PC-3 (cell line): ENCODE results near the gene PRKAR1B. TPM values are rescaled to one million over a fixed set of nuclear protein-coding genes. Genes with fewer than 3 reads are reported as not detected.

Source experiments
- ATAC-seq: fragments of 200-7000 bp; cut with Tn5 transposase; 2 replicates; pipeline ENCODE4 v1.9.1; 2020; ENCODE audit warnings: mild to moderate bottlenecking, moderate library complexity
- BruUV-seq: library from RNA; stranded (reverse); fragments of 400-500 nt; replicated peaks from 2 replicates; lab custom pipeline; 2021; lab: Mats Ljungman, UMichigan
- CTCF ChIA-PET: fragments of 300-600 bp; sonication (Branson Sonifier 250); formaldehyde crosslinking; loops from one replicate; lab custom pipeline; 2022; ENCODE audit warnings: antibody characterized with exemption; lab: Charles Lee
- POLR2A ChIA-PET: fragments of 300-600 bp; sonication (Branson Sonifier 250); formaldehyde crosslinking; loops from one replicate; lab custom pipeline; 2022; ENCODE audit warnings: antibody characterized with exemption; ENCODE audit not compliant: unreplicated experiment; lab: Charles Lee
- DNase-seq: peaks from one replicate; pipeline ENCODE4 v3.0.0-alpha.2; 2015
- H2AFZ ChIP-seq: fragments of 300-600 bp; sonication (generic); 2 replicates; pipeline ENCODE4 v1.6.0; 2016; ENCODE audit warnings: antibody characterized with exemption, low read length
- H3F3A ChIP-seq: fragments of 300-600 bp; sonication (generic); one replicate; pipeline ENCODE4 v1.6.0; 2017; ENCODE audit warnings: antibody characterized with exemption, low read length, control low read depth, mild to moderate bottlenecking; ENCODE audit not compliant: unreplicated experiment
- H3K27ac ChIP-seq: fragments of 300-600 bp; sonication (generic); 2 replicates; pipeline ENCODE4 v1.5.1; 2016; ENCODE audit warnings: mild to moderate bottlenecking, low read length
- H3K27me3 ChIP-seq: fragments of 300-600 bp; sonication (generic); 2 replicates; pipeline ENCODE4 v1.6.1; 2016; ENCODE audit warnings: low read length, mixed read lengths
- H3K36me3 ChIP-seq: fragments of 300-600 bp; sonication (generic); 2 replicates; pipeline ENCODE4 v1.6.1; 2016; ENCODE audit warnings: low read depth, mixed run types, low read length, mixed read lengths
- H3K4me1 ChIP-seq: fragments of 300-600 bp; sonication (generic); 2 replicates; pipeline ENCODE4 v1.5.1; 2016; ENCODE audit warnings: low read length; ENCODE audit not compliant: insufficient read depth
- H3K4me2 ChIP-seq: fragments of 300-600 bp; sonication (generic); 2 replicates; pipeline ENCODE4 v1.6.0; 2016; ENCODE audit warnings: low read length
- H3K4me3 ChIP-seq: fragments of 300-600 bp; sonication (generic); 2 replicates; pipeline ENCODE4 v1.5.1; 2016; ENCODE audit warnings: mild to moderate bottlenecking, low read length, mixed read lengths
- H3K79me2 ChIP-seq: fragments of 300-600 bp; sonication (generic); 2 replicates; pipeline ENCODE4 v1.6.1; 2017; ENCODE audit warnings: low read length, mixed read lengths
- H3K9ac ChIP-seq: fragments of 300-600 bp; sonication (generic); 2 replicates; pipeline ENCODE4 v1.6.0; 2016; ENCODE audit warnings: mild to moderate bottlenecking, low read length
- H3K9me2 ChIP-seq: fragments of 300-600 bp; sonication (generic); replicated peaks from 2 replicates; pipeline ENCODE4 v1.6.1; 2016; ENCODE audit warnings: mixed run types, low read length, mixed read lengths
- H3K9me3 ChIP-seq: fragments of 300-600 bp; sonication (generic); 2 replicates; pipeline ENCODE4 v1.6.1; 2016; ENCODE audit warnings: low read length, mixed read lengths
- H4K20me1 ChIP-seq: fragments of 300-600 bp; sonication (generic); 2 replicates; pipeline ENCODE4 v1.6.1; 2016; ENCODE audit warnings: low read length, mixed read lengths
- EZH2 ChIP-seq: fragments of 300-600 bp; sonication (generic); IDR thresholded peaks from one replicate; pipeline ENCODE4 v1.6.1; 2017; ENCODE audit warnings: antibody characterized with exemption, mild to moderate bottlenecking, low read length; ENCODE audit not compliant: unreplicated experiment
- EZH2phosphoT487 ChIP-seq: fragments of 300-600 bp; sonication (generic); IDR thresholded peaks from 2 replicates; pipeline ENCODE4 v1.6.1; 2018; ENCODE audit warnings: mild to moderate bottlenecking, antibody characterized with exemption, low read length, borderline replicate concordance
- intact Hi-C: fragments of 100-400 bp; cut with micrococcal nuclease; formaldehyde crosslinking; loops from 2 replicates; pipeline ENCODE4 v1.9.0; 2023
- total RNA-seq: library from RNA; depleted of rRNA; stranded (reverse); fragments of >200 nt; gene quantifications from 2 replicates; pipeline ENCODE4 v1.2.3, GENCODE V29; 2014
- TF ChIP-seq, protein P1 (sequence below): fragments of 300-600 bp; sonication (generic); conservative IDR thresholded peaks from 2 replicates; pipeline ENCODE4 v1.5.1; 2017; ENCODE audit warnings: antibody characterized with exemption, low read depth, mild to moderate bottlenecking, low read length

Gene PRKAR1B
- total RNA-seq, 1 experiment from 2014 or later = 15.6 TPM

DNA sequence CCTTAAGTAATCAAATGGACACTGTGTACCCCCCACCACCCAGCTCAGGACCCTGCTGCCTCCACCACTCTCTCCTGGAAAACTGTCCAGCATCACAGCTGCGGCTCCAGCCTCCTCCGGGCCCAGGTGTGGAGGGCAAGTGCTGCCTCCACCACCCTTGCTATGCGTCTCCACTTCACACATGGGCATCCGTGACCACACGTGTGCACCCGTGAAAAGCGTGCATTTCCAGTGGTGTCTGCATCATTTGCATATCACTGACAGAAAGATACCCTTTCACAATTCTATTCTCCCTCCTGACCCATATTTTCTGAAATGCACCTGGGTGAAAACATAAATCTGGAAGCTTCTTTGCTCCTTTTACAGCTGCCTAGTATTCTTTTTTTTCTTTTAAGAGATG lies 117.7 kb downstream of the PRKAR1B start:
- H3K9me3 ChIP-seq = no peaks in the 10 kb centered on the region
- no peaks in the 10 kb centered on the region for H3K36me3 ChIP-seq
- no peaks in the 10 kb centered on the region for H3F3A ChIP-seq
- H3K4me2 ChIP-seq = no peak overlapping the region
- no peaks in the 10 kb centered on the region for H3K4me1 ChIP-seq
- no peaks in the 10 kb centered on the region for H3K9me2 ChIP-seq
- no peak for ATAC-seq
- intact Hi-C loops = no loop called here
- H3K9ac ChIP-seq = no peak overlapping the region
- DNase-seq = no peak
- H4K20me1 ChIP-seq = no peaks in the 10 kb centered on the region
- H3K4me3 ChIP-seq = no peak overlapping the region
- TF ChIP-seq, protein P1, sequence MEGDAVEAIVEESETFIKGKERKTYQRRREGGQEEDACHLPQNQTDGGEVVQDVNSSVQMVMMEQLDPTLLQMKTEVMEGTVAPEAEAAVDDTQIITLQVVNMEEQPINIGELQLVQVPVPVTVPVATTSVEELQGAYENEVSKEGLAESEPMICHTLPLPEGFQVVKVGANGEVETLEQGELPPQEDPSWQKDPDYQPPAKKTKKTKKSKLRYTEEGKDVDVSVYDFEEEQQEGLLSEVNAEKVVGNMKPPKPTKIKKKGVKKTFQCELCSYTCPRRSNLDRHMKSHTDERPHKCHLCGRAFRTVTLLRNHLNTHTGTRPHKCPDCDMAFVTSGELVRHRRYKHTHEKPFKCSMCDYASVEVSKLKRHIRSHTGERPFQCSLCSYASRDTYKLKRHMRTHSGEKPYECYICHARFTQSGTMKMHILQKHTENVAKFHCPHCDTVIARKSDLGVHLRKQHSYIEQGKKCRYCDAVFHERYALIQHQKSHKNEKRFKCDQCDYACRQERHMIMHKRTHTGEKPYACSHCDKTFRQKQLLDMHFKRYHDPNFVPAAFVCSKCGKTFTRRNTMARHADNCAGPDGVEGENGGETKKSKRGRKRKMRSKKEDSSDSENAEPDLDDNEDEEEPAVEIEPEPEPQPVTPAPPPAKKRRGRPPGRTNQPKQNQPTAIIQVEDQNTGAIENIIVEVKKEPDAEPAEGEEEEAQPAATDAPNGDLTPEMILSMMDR = no peak
- TF ChIP-seq EZH2phosphoT487 = no peak
- no peak for TF ChIP-seq EZH2
- BruUV-seq = no TSS peak
- no peaks in the 10 kb centered on the region for H3K79me2 ChIP-seq
- no peak overlapping the region for H2AFZ ChIP-seq
- ChIA-PET POLR2A (no interaction called here), CTCF (no interaction called here)
- no peaks in the 10 kb centered on the region for H3K27me3 ChIP-seq
- no peak overlapping the region for H3K27ac ChIP-seq

DNA sequence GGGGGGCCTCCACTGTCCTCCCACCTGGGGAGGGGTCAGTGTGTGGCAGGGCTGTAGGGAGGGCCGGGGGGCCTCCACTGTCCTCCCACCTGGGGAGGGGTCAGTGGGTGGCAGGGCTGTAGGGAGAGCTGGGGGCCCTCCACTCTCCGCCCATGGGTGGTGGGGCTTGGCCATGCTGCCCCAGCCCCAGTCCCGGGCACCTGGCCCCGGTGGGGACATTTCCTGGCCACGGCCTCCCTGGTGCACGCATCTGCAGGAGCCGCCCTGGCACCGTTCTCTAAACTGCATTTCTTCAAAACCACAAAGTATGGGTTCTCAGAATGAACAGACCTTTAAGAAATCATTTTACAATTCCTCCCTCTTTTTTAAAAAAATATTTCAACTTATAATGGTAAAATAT lies 118.1 kb downstream of the PRKAR1B start:
- Histone ChIP-seq H3K36me3 (no peaks in the 10 kb centered on the region), H3F3A (no peaks in the 10 kb centered on the region), H3K9ac (no peak overlapping the region), H3K9me2 (no peaks in the 10 kb centered on the region), H3K4me3 (no peak overlapping the region), H3K4me1 (no peaks in the 10 kb centered on the region), H3K4me2 (no peak overlapping the region), H4K20me1 (no peaks in the 10 kb centered on the region), H3K79me2 (no peaks in the 10 kb centered on the region), H2AFZ (no peak overlapping the region), H3K9me3 (no peaks in the 10 kb centered on the region), H3K27me3 (no peaks in the 10 kb centered on the region), H3K27ac (no peak overlapping the region)
- intact Hi-C loops = no loop called here
- ChIA-PET CTCF (no interaction called here), POLR2A (no interaction called here)
- no TSS peak for BruUV-seq
- TF ChIP-seq, protein P1 = no peak
- TF ChIP-seq EZH2phosphoT487 (no peak), EZH2 (no peak)
- DNase-seq (no peak), ATAC-seq (no peak)

DNA sequence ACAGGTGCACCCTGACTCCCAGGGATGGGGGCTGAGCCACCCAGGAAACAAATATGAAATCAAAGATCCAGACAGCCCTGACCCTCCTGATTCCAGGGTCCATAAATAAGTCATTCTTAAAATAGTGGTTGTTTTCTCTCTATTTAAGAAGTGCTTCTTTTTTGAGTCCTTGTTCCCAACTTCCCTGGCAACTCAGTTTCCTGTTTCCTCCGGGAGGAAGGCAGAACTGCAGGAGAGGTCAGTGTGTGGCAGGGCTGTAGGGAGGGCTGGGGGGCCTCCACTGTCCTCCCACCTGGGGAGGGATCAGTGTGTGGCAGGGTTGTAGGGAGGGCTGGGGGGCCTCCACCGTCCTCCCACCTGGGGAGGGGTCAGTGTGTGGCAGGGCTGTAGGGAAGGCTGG lies 118.7 kb downstream of the PRKAR1B start:
- no TSS peak for BruUV-seq

More for the DNA sequence above, 118.7 kb downstream of the PRKAR1B start:
- H3K27me3 ChIP-seq = no peaks in the 10 kb centered on the region
- no peak overlapping the region for H3K4me3 ChIP-seq
- TF ChIP-seq EZH2 (no peak), EZH2phosphoT487 (no peak)
- TF ChIP-seq, protein P1 = no peak
- no peak for ATAC-seq
- ChIA-PET POLR2A (no interaction called here), CTCF (no interaction called here)
- DNase-seq = no peak
- H3K9ac ChIP-seq = no peak overlapping the region
- H3F3A ChIP-seq = no peaks in the 10 kb centered on the region
- intact Hi-C loops = no loop called here
- H3K4me1 ChIP-seq = no peaks in the 10 kb centered on the region
- H4K20me1 ChIP-seq = no peaks in the 10 kb centered on the region
- no peaks in the 10 kb centered on the region for H3K9me2 ChIP-seq
- H3K79me2 ChIP-seq = no peaks in the 10 kb centered on the region
- no peak overlapping the region for H2AFZ ChIP-seq
- no peaks in the 10 kb centered on the region for H3K9me3 ChIP-seq
- H3K36me3 ChIP-seq = no peaks in the 10 kb centered on the region
- no peak overlapping the region for H3K4me2 ChIP-seq
- H3K27ac ChIP-seq = no peak overlapping the region
